Skeletal muscle satellite cell (primary cell): Measurements from ENCODE around the gene FOXF1.
A peak's percentile ranks its signal among the peaks of the same experiment; 100 is the strongest.

Source experiments
- H3K27me3 ChIP-seq: 2 replicates; pipeline ENCODE4 v1.7.0; 2013; ENCODE audit warnings: low read length; ENCODE audit not compliant: control insufficient read depth, insufficient read depth
- H3K36me3 ChIP-seq: 2 replicates; pipeline ENCODE4 v1.7.0; 2013; ENCODE audit warnings: mild to moderate bottlenecking, control low read depth, low read length; ENCODE audit not compliant: insufficient read depth
- H3K4me1 ChIP-seq: 2 replicates; pipeline ENCODE4 v1.7.0; 2013; ENCODE audit warnings: low read length; ENCODE audit not compliant: control insufficient read depth, insufficient read depth
- H3K4me2 ChIP-seq: 2 replicates; pipeline ENCODE4 v1.7.0; 2013; ENCODE audit warnings: mild to moderate bottlenecking, low read length
- H3K4me3 ChIP-seq: 2 replicates; pipeline ENCODE4 v1.7.0; 2013; ENCODE audit warnings: low read length
- H3K9ac ChIP-seq: 2 replicates; pipeline ENCODE4 v1.7.0; 2013; ENCODE audit warnings: mild to moderate bottlenecking, low read depth, low read length, moderate library complexity
- H3K9me3 ChIP-seq: replicated peaks from 2 replicates; pipeline ENCODE4 v1.7.0; 2013; ENCODE audit warnings: mild to moderate bottlenecking, control low read depth, low read length

FOXF1 gene

DNA sequence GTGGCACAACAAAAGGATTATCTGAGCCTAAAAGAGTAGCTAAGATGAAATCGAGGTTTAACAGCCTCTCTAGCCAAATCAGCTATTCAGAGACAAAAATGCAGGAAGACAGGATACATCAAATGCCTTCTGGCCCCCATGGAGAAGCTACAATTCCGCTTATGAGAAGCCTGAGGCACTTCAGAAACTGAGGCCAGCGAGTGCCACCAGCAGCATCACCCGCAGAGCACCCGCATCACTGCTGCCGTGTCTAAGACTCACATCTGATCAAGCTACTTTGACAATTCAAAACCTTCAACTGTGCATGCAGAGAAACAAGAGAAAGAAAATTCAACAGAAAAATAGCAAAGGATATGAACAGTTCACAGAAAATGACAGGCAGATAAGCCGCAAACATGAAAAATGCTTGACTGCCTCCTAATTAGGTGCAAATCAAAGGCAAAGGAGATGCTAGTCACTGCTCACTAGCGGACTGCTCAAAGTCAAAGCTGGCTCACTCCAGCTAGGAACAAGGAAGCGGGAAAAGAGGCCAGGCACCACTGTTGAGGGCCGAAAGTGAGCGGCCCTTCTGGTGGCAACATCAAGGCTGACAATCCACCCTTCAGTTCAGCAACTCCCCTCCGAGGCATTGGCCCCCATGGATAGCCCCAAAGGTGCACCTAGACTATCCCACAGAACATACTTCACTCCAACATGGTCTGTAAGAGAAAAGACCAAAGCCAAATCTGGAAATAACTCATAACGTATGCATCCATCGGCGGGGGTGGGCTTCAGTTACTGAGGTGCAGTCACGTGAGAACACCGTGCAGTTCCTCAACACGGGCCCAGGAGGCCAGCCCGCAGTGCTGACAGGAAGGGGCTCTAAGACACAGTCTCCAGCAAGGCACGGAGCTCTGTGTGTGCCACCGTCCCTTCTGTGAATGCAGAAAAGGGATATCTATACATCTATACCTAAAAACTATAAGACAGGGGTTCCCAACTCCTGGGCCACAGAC is 32.7 kb downstream of the FOXF1 start:
- Histone ChIP-seq H3K4me2 (no peak overlapping the region), H3K9ac (no peak overlapping the region), H3K9me3 (no peaks in the 10 kb centered on the region), H3K36me3 (peaks cover 47% of the 10 kb centered on the region), H3K4me1 (no peaks in the 10 kb centered on the region), H3K27me3 (no peaks in the 10 kb centered on the region), H3K4me3 (no peak overlapping the region)

DNA sequence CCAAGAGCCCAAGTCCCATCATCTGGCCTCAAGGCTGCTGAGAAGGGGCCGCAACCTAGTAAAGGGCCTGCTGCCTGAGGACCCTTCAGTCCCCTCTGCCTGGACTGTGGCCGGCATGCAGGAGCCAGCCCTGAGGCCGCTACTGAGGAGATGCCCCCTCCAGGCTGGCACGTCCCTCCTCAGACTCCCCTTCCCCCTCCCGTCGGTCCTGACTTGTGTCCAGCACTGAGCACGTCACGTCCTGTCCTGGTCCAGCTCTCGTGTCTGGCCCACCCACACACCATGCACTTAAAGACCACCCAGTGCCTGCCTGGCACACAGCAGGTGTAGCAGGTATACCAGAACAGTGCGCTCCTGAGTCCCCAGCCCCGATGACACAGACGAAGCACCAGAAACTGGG is 35.2 kb downstream of the FOXF1 start:
- H3K36me3 ChIP-seq: peaks cover 27% of the 10 kb centered on the region
- no peak overlapping the region for H3K4me3 ChIP-seq
- H3K9ac ChIP-seq: no peak overlapping the region
- H3K27me3 ChIP-seq: no peaks in the 10 kb centered on the region
- H3K4me1 ChIP-seq: no peaks in the 10 kb centered on the region
- no peak overlapping the region for H3K4me2 ChIP-seq
- no peaks in the 10 kb centered on the region for H3K9me3 ChIP-seq

DNA sequence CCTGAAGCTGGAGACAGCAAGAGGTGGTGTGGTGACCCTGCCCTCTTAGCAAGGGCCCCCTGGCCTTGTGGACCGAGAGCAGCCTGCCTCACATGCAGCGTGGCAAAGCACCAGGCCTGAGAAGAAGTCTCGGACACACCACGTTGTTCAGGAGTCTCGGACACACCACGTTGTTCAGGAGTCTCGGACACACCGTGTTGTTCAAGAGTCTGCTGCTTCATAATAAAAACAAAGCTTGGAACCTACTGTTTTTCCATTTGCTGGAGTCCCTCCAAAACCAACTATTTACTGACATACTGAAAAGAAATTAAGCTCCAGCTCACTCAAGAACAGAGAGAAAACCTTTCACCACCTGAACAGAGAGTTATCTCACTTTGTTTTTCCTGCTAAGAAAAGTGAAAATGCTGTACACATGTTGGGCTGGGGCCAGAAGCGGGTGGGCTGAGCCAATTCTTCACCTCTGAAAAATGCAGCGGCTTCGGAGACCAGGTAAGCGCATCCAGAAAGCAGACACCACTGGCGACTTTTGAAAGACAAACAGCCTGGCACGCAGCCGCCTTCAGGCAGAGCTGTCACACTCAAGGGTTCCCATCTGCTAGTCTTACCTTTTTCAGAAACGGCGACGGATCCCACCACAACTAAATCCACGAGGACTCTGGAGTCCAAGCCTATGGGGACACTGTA is 35.8 kb downstream of the FOXF1 start:
- Histone ChIP-seq H3K27me3 (no peaks in the 10 kb centered on the region), H3K36me3 (peaks cover 26% of the 10 kb centered on the region), H3K9ac (no peak overlapping the region), H3K4me3 (no peak overlapping the region), H3K4me1 (no peaks in the 10 kb centered on the region), H3K4me2 (no peak overlapping the region), H3K9me3 (no peaks in the 10 kb centered on the region)

DNA sequence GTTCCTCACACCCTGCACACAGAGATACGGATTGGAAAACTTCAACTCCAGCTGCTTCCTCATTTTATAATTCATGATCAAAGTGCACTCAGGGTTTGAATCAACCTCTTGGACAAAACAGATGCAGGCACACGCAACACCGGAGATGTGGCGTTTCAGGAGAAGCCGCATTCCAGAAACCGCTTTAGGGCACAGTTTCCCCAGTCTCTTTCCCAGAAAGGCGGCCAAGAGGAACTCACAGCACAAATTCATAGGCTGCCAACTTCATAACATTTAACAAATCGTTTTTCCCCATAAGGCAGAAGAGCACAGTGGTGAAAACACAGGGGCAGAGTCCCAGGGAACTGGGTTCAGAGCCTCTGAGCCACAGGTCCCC is 36.3 kb downstream of the FOXF1 start:
- Histone ChIP-seq H3K36me3 (peaks cover 26% of the 10 kb centered on the region), H3K4me1 (no peaks in the 10 kb centered on the region), H3K27me3 (no peaks in the 10 kb centered on the region), H3K4me3 (no peak overlapping the region), H3K9ac (no peak overlapping the region), H3K9me3 (no peaks in the 10 kb centered on the region), H3K4me2 (no peak overlapping the region)

DNA sequence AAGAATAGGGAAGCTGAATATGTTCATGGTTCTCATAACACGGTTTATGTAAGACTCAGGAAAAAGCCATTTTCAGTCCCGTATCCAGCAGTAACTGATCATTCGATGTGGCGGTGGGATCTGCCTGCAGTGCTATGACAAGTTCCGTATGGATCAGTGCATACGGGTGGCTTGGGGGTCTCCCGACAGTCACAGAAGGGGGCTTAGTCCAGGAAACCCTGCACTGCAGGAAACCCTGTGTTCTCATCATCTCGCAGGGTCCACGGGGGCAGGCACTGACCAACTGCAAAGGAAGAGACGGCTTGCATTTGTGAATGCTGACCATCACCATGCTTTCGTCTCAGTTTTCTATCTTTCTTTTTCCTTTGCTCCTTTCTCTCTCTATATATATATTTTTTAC is 37.0 kb downstream of the FOXF1 start:
- H3K9me3 ChIP-seq: no peaks in the 10 kb centered on the region
- H3K4me3 ChIP-seq: no peak overlapping the region
- peaks cover 24% of the 10 kb centered on the region for H3K36me3 ChIP-seq
- H3K4me1 ChIP-seq: no peaks in the 10 kb centered on the region
- no peak overlapping the region for H3K4me2 ChIP-seq
- no peaks in the 10 kb centered on the region for H3K27me3 ChIP-seq
- H3K9ac ChIP-seq: no peak overlapping the region

DNA sequence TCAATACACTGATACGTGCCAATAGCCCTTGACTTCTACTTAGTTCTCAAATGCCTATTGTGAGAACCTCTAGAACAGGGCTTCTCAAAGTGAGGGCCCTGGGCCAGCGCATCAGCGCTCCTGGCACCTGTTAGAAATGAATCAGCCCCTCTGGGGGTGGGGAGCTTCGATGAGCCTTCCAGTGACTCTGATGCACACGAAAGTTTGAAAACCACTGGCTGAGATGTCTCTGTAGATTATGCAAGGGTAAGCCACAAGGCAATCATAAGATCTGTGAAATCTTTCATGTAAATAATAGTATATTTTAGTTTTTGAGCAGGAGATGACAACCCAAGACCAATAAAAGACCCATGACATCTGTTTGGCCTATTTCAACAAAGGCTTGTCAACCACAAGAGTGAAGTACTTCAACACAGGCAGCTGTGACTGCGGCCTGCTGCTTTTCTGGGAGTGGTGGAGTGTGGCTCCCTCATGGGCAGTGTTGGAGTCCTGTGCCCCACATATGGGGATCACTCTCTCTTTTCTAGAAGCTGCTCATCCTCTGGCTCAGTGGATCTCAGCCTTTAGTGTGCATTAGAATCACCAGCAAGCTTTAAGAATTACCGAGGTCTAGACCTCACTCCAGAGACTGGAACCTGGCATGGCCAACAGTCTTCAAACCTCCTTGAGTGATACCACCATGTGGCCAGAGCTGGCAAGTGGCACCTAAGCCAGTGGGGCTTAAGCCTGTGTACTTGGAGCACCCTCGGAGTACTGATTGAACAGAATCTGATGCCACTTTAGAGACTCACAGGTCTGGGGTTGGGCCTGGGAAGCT is 39.0 kb downstream of the FOXF1 start:
- no peaks in the 10 kb centered on the region for H3K9me3 ChIP-seq
- H3K4me3 ChIP-seq: no peak overlapping the region
- H3K27me3 ChIP-seq: no peaks in the 10 kb centered on the region
- H3K9ac ChIP-seq: no peak overlapping the region
- peaks cover 20% of the 10 kb centered on the region for H3K36me3 ChIP-seq
- H3K4me2 ChIP-seq: no peak overlapping the region
- H3K4me1 ChIP-seq: peaks cover 2% of the 10 kb centered on the region

DNA sequence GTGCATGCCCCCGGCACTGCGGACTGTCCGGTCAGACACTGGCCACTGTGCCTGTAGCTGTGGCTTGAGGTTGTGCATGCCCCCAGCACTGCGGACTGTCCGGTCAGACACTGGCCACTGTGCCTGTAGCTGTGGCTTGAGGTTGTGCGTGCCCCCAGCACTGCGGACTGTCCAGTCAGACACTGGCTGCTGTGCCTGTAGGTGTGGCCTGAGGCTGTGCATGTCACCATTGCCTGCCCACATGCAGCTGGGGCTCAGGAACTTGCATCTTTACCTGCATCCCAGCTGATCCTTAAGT is 39.5 kb downstream of the FOXF1 start:
- Histone ChIP-seq H3K4me3 (no peak overlapping the region), H3K4me2 (no peak overlapping the region), H3K36me3 (peaks cover 20% of the 10 kb centered on the region), H3K9me3 (no peaks in the 10 kb centered on the region), H3K9ac (no peak overlapping the region), H3K4me1 (peaks cover 4% of the 10 kb centered on the region), H3K27me3 (no peaks in the 10 kb centered on the region)

DNA sequence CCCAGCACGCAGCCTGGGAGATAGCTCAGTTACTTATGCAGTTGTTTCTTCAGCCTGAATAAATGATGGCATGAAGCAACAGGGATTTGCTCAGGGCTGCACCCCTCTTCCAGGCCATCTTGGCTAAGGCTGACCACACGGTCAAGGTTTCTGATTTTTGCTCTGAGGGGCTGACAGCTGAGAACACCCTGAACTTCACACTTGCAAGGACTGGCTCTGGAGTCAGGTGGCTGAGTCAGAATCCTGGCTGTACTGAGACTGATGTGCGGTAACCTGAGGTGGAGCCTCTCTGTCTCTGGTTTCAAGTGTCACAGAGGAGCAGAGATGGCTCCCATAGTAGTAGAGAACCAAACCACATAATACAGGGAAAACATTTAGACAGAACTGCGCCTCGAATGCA is 40.0 kb downstream of the FOXF1 start:
- Histone ChIP-seq H3K9ac (no peak overlapping the region), H3K27me3 (no peaks in the 10 kb centered on the region), H3K4me3 (no peak overlapping the region), H3K4me2 (no peak overlapping the region), H3K4me1 (peaks cover 5% of the 10 kb centered on the region), H3K9me3 (no peaks in the 10 kb centered on the region), H3K36me3 (peaks cover 17% of the 10 kb centered on the region)

DNA sequence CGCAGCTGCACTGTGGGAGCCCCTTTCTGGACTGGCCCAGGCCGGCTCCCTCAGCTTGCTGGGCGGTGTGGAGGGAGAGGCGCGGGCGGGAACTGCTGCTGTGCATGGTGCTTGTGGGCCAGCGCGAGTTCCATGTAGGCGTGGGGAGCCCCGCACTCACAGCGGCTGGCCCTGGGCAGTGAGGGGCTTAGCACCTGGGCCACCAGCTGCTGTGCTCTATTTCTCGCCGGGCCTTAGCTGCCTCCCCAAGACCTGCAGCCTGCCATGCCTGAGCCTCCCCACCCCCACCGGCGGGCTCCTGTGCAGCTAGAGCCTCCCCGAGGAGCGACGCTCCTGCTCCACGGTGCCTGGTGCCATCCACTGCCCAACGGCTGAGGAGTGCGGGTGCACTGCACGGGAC is 43.0 kb downstream of the FOXF1 start:
- Histone ChIP-seq H3K9ac (no peak overlapping the region), H3K27me3 (no peaks in the 10 kb centered on the region), H3K4me1 (peaks cover 15% of the 10 kb centered on the region), H3K4me3 (no peak overlapping the region), H3K4me2 (no peak overlapping the region), H3K9me3 (no peaks in the 10 kb centered on the region), H3K36me3 (peaks cover 13% of the 10 kb centered on the region)

DNA sequence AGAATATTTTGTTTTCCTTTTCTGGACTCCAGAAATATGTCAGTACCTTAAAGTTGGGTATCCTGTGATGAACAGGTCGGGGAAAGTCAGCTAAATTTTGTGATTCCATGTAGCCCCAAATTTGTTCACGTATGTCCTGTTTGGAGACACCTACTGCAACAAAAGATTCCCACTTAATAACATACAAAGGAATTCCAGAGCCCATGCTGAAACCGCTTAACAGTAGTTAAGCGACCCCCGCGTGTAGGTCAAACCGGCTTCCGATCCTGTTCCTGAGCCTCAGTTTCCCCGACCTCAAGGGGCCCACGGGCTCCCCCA is 44.2 kb downstream of the FOXF1 start:
- H3K9ac ChIP-seq: peak overlapping the region; percentile 94
- H3K4me3 ChIP-seq: peak overlapping the region; percentile 93
- peaks cover 15% of the 10 kb centered on the region for H3K4me1 ChIP-seq
- peaks cover 13% of the 10 kb centered on the region for H3K36me3 ChIP-seq
- H3K9me3 ChIP-seq: no peaks in the 10 kb centered on the region
- H3K4me2 ChIP-seq: peak overlapping the region; percentile 95
- H3K27me3 ChIP-seq: no peaks in the 10 kb centered on the region

DNA sequence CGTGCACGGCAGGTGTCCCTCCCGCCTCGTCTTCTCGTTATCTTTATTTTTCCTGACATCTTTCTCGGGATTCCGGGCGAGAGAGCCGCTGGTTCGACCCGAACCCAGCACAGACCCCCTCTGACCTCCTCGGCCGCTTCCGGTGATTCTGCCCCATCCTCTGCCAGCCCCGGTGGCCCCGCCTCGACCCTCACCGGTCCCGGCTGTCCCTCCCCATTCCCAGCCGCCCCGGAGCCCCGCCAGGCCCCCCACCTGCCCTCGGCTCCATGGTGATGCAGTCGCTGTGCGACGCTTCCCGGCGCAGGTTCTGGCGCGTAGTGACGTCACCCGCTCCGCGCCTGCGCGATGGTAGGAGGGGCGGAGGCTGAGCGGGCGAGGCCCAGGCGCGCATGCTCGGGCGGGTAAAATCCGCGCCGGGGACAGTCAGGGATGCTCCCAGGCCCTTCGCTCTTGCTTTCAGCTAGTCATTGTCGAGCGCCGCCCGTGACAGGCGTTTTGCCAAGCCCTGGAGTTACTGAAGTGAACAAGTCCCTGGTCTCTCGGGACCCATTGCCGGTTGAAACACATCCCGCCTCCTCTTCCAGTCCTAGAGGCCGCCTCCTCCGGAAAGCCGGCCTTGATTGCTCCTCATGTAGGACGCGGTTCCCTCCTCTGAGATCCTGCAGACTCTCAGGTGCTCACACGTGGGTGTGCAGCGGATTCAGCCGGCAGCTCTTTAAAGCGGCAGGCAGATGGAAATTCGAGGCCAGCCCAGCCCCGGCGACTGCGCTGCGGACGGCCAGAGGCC is 44.8 kb downstream of the FOXF1 start, which contains the start of gene MTHFSD:
Gene MTHFSD (minus strand): TSS at position 319 of the 787 bp plus-strand sequence. CDS start 51 bp downstream, at position 268.
- Histone ChIP-seq H3K4me1 (peaks cover 15% of the 10 kb centered on the region), H3K36me3 (peaks cover 13% of the 10 kb centered on the region), H3K4me3 (peak within 1 kb of the TSS; percentile 93), H3K9ac (peak within 1 kb of the TSS; percentile 94), H3K27me3 (no peaks in the 10 kb centered on the region), H3K4me2 (peak within 1 kb of the TSS; percentile 95), H3K9me3 (no peaks in the 10 kb centered on the region)
